Measurements from ENCODE around the gene INO80C. TPM values are rescaled to one million over a fixed set of nuclear protein-coding genes. Genes with fewer than 3 reads are reported as not detected.

INO80C gene
- total RNA-seq, 1 donor from 2014 or later = 23.7 TPM

DNA sequence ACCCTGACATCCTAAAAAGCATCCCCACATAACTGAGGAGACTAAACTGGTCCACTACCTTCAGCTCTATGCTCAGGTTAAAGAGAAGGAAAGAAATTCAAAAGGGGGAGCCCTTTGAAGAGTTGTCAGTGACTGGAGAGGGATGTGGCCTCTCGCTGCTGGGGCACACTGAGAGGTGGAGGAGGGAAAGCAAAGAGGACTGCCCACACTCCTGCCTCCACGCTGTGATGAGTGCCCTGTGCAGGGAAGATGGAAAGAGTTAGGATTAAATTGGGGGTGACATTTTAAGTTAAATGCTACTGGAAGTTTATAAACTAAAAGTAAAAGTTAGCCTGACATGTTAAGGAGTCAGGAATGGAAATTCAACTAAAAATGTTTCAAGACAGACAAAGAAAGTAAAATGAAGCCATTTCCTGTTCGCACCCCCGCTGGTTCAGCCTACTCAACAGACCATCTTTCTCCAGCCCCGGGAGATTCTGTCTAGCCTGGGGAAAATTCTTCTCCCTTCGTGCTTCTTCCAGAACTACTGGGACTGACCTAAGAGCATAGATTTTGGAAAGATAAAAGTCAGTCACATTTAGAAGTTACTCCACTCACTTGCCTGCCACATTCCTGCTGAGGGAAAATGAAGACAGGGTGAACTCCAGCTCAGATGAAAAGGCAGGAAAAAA is 17.8 kb upstream of the INO80C start:
- Mint-ChIP-seq H3K4me1 (ENCODE audit: low read depth) (peaks cover 67% of the 10 kb centered on the region), H3K4me3 (ENCODE audit: unreplicated experiment) (peak overlapping the region; percentile 40), H3K27ac (ENCODE audit: unreplicated experiment) (peak overlapping the region; percentile 99), H3K36me3 (ENCODE audit: low read depth) (no peaks in the 10 kb centered on the region), H3K27me3 (ENCODE audit: low read depth) (no peaks in the 10 kb centered on the region), H3K9me3 (ENCODE audit: low read depth) (no peaks in the 10 kb centered on the region)
- DNase-seq (ENCODE audit: low spot score) = no peak
- TF ChIP-seq, protein P1, sequence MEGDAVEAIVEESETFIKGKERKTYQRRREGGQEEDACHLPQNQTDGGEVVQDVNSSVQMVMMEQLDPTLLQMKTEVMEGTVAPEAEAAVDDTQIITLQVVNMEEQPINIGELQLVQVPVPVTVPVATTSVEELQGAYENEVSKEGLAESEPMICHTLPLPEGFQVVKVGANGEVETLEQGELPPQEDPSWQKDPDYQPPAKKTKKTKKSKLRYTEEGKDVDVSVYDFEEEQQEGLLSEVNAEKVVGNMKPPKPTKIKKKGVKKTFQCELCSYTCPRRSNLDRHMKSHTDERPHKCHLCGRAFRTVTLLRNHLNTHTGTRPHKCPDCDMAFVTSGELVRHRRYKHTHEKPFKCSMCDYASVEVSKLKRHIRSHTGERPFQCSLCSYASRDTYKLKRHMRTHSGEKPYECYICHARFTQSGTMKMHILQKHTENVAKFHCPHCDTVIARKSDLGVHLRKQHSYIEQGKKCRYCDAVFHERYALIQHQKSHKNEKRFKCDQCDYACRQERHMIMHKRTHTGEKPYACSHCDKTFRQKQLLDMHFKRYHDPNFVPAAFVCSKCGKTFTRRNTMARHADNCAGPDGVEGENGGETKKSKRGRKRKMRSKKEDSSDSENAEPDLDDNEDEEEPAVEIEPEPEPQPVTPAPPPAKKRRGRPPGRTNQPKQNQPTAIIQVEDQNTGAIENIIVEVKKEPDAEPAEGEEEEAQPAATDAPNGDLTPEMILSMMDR (IDR thresholded peaks at IDR 0.05) = no peak

DNA sequence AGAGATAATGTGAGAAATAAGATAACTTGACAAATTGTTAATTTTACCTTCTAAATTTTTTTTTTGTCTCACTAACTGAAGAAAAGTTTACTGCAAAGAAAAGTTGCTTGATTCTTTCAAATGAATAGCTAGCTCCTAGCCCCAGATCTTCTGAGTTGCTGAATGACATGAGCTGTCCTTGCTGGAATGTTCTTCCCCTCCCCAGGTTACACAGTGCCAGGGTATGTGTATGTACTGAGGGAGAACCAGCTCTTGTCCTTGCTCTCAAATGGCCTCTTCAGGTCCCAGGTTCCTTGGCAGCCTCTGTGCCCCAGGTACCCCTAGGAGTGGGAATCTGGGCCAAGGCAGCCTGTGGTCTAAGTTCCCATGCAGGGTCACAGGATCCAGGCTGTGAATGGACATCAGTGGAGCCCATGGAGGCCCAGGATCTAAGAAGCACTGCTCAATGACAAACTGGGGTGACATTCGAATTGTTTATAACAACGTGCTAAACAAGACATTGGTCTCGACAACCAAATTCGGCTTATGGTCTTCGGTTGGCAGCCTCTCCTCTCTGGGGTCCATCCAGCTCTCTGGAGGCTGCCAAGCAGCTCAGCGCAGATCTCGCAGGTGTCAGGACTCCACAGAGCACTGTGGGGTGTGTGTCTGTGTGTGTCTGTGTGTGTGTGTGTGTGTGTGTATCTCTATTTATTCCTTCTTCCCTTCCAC is 17.1 kb upstream of the INO80C start:
- H3K36me3 Mint-ChIP-seq (ENCODE audit: low read depth) = no peaks in the 10 kb centered on the region
- peak overlapping the region; percentile 99 for H3K27ac Mint-ChIP-seq (ENCODE audit: unreplicated experiment)
- H3K9me3 Mint-ChIP-seq (ENCODE audit: low read depth) = no peaks in the 10 kb centered on the region
- H3K4me1 Mint-ChIP-seq (ENCODE audit: low read depth) = peaks cover 73% of the 10 kb centered on the region
- no peak for DNase-seq (ENCODE audit: low spot score)
- TF ChIP-seq, protein P1 (IDR thresholded peaks at IDR 0.05) = no peak
- H3K27me3 Mint-ChIP-seq (ENCODE audit: low read depth) = no peaks in the 10 kb centered on the region
- H3K4me3 Mint-ChIP-seq (ENCODE audit: unreplicated experiment) = peak overlapping the region; percentile 40

DNA sequence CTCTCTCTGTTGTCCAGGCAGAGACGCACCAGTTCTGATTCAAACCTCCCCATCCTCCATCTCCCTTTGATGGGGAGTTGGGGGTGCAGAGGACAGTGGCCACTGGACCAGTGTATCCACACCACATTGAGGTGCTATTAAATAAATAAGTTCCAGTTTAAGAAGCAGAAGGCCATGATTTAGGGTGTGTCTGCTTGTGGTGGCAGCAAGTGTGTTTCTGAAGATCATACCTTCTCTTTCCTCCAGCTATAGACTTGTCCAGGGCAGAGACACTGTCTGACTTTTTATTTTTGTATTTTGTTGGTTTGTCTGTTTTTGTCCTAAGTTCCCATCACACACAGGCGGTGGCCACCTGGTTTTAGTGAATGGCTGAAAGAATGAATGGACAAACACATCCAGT is 16.5 kb upstream of the INO80C start:
- Mint-ChIP-seq H3K36me3 (ENCODE audit: low read depth) (no peaks in the 10 kb centered on the region), H3K27ac (ENCODE audit: unreplicated experiment) (peak overlapping the region; percentile 99), H3K27me3 (ENCODE audit: low read depth) (no peaks in the 10 kb centered on the region), H3K9me3 (ENCODE audit: low read depth) (no peaks in the 10 kb centered on the region), H3K4me3 (ENCODE audit: unreplicated experiment) (no peak overlapping the region), H3K4me1 (ENCODE audit: low read depth) (peaks cover 77% of the 10 kb centered on the region)
- no peak for DNase-seq (ENCODE audit: low spot score)
- TF ChIP-seq, protein P1 (IDR thresholded peaks at IDR 0.05) = no peak

DNA sequence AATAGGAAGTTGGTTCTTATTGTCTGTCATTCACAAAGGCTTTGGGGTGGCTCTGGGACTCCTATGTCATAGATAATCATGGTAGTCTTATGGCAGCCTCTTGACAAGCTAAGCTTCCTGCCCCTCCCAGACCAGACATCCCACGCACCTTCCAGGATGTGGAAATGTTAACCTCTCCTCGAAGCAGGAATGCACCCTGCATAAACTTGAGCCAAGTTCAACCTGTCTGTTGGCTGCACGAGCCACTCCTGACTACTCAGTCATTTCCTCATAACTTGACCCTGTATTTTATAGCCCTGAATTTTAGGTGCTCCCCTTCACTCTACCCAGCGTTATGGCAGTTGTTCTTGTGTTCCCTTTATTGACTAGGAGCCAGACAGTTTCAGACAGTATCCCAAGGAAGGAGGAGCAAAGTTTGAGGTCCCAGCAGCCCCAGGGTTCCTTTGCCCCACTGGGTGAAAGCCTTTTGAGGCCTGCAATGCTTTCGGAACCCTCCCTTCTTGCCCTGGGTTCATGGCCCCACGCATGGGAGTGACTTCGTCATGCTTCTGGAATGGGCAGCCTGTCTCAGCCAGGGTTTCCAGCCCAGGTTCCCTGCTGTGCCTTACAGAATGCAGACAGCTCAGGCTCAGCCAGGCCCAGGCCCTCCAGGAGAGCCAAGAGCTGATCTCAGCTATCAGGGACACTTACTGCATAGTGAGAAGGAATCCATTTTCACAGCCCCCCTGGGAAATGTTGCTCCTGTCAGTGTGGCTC is 15.6 kb upstream of the INO80C start:
- Mint-ChIP-seq H3K4me1 (ENCODE audit: low read depth) (peaks cover 77% of the 10 kb centered on the region), H3K36me3 (ENCODE audit: low read depth) (no peaks in the 10 kb centered on the region), H3K4me3 (ENCODE audit: unreplicated experiment) (peak overlapping the region; percentile 36), H3K27ac (ENCODE audit: unreplicated experiment) (peak overlapping the region; percentile 99), H3K27me3 (ENCODE audit: low read depth) (no peaks in the 10 kb centered on the region), H3K9me3 (ENCODE audit: low read depth) (no peaks in the 10 kb centered on the region)
- DNase-seq (ENCODE audit: low spot score) = peak; percentile 98
- TF ChIP-seq, protein P1 (IDR thresholded peaks at IDR 0.05) = no peak

DNA sequence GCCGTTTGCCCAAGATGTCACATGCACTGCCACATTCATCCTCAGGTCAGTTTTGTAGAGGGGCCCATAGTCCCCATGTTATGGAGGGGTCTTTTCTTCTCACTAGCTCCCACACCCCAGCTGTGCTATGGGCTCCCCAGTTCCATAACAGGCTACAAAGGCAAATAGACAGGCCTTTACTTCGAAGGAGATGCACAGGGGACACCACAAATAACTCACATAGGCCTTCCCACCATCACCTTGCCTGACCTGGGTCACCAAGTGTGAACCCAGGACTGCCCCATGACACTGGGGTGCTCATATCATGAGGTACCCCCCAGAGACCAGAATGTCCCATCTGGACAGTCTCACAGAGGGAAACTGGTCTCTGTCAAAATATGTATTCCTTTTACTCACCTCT is 15.0 kb upstream of the INO80C start:
- TF ChIP-seq, protein P1 (IDR thresholded peaks at IDR 0.05) = no peak
- no peak for DNase-seq (ENCODE audit: low spot score)

More for the DNA sequence above, 15.0 kb upstream of the INO80C start:
- Mint-ChIP-seq H3K27ac (ENCODE audit: unreplicated experiment) (peak overlapping the region; percentile 99), H3K4me3 (ENCODE audit: unreplicated experiment) (no peak overlapping the region), H3K9me3 (ENCODE audit: low read depth) (no peaks in the 10 kb centered on the region), H3K27me3 (ENCODE audit: low read depth) (no peaks in the 10 kb centered on the region), H3K36me3 (ENCODE audit: low read depth) (no peaks in the 10 kb centered on the region), H3K4me1 (ENCODE audit: low read depth) (peaks cover 77% of the 10 kb centered on the region)
